Endothelial cell of umbilical vein (primary cell): ENCODE data around the gene CLCA1. TPM values are rescaled to one million over a fixed set of nuclear protein-coding genes. Genes with fewer than 3 reads are reported as not detected.

Experiments
- BruUV-seq: library from RNA; stranded (reverse); fragments of 400-500 nt; replicated peaks from 2 replicates; lab custom pipeline; 2021; lab: Mats Ljungman, UMichigan
- CTCF ChIA-PET: fragments of 300-600, 350-600 bp; sonication (Branson Sonifier 250); formaldehyde crosslinking; loops from one replicate; lab custom pipeline; 2021; ENCODE audit warnings: antibody characterized with exemption, inconsistent platforms; lab: Charles Lee
- POLR2A ChIA-PET: fragments of 300-600, 350-600 bp; sonication (Branson Sonifier 250); formaldehyde crosslinking; loops from one replicate; lab custom pipeline; 2021; ENCODE audit warnings: antibody characterized with exemption, inconsistent platforms; lab: Charles Lee
- DNase-seq: peaks from one replicate; pipeline ENCODE4 v3.0.0-alpha.2; 2011; ENCODE audit warnings: low read depth, low spot score
- FAIRE-seq: peaks from 2 replicates; lab custom pipeline; 2011; peaks lifted over from hg19 to GRCh38; lab: Jason Lieb, UNC
- H2AFZ ChIP-seq: 2 replicates; pipeline ENCODE4 v1.6.0; 2012; ENCODE audit warnings: low read depth, low read length, control low read depth, inconsistent platforms
- H3K27ac ChIP-seq: 2 replicates; pipeline ENCODE4 v1.5.1; 2011; ENCODE audit warnings: low read depth, mild to moderate bottlenecking, control low read depth, low read length, moderate library complexity; ENCODE audit not compliant: insufficient read depth
- H3K27me3 ChIP-seq, 2 experiments: 2 replicates each; pipeline versions ENCODE4 v1.6.0 to v1.6.1; 2011; ENCODE audit warnings: low read length in 2 of 2, mixed read lengths in 1 of 2; ENCODE audit not compliant: control insufficient read depth in 2 of 2, insufficient read depth in 2 of 2
- H3K36me3 ChIP-seq, 2 experiments: 2 replicates in 1 of 2; 3 replicates in 1 of 2; pipeline ENCODE4 v1.5.1; 2011; ENCODE audit warnings: low read length in 2 of 2, mild to moderate bottlenecking in 1 of 2, moderate library complexity in 1 of 2; ENCODE audit not compliant: control insufficient read depth in 2 of 2, insufficient read depth in 2 of 2; ENCODE audit errors: extremely low read depth in 1 of 2
- H3K4me1 ChIP-seq: 3 replicates; pipeline ENCODE4 v1.5.1; 2011; ENCODE audit warnings: mild to moderate bottlenecking, low read length; ENCODE audit not compliant: control insufficient read depth, insufficient read depth; ENCODE audit errors: extremely low read depth
- H3K4me2 ChIP-seq: 2 replicates; pipeline ENCODE4 v1.6.1; 2011; ENCODE audit warnings: low read length, control low read depth, mixed read lengths; ENCODE audit not compliant: insufficient read depth
- H3K4me3 ChIP-seq, 3 experiments: fragments of 200-600 bp in 1 of 3; sonication (generic), shearing (Covaris generic) in 1 of 3; replicated peaks in 1 of 3; 2 replicates each; pipeline ENCODE4 v1.5.1; 2011 to 2016; ENCODE audit warnings: control low read depth in 3 of 3, low read length in 3 of 3, mild to moderate bottlenecking in 2 of 3, inconsistent platforms in 1 of 3, low read depth in 1 of 3, moderate library complexity in 1 of 3; ENCODE audit not compliant: insufficient read depth in 1 of 3
- H3K79me2 ChIP-seq: 2 replicates; pipeline ENCODE4 v1.6.0; 2012; ENCODE audit warnings: low read length, inconsistent platforms; ENCODE audit not compliant: control insufficient read depth, insufficient read depth
- H3K9ac ChIP-seq: replicated peaks from 2 replicates; pipeline ENCODE3; 2011; ENCODE audit warnings: low read length, control low read depth; ENCODE audit not compliant: insufficient read depth; ENCODE audit errors: extremely low read depth
- H3K9me1 ChIP-seq: replicated peaks from 3 replicates; pipeline ENCODE4 v1.6.0; 2011; ENCODE audit warnings: mild to moderate bottlenecking, low read length; ENCODE audit not compliant: control insufficient read depth, insufficient read depth; ENCODE audit errors: extremely low read depth
- H3K9me3 ChIP-seq: replicated peaks from 2 replicates; pipeline ENCODE4 v1.5.1; 2012; ENCODE audit warnings: low read length, inconsistent platforms; ENCODE audit not compliant: control insufficient read depth, insufficient read depth
- H4K20me1 ChIP-seq: replicated peaks from 2 replicates; pipeline ENCODE3; 2011; ENCODE audit warnings: mild to moderate bottlenecking, low read length; ENCODE audit not compliant: control insufficient read depth, insufficient read depth; ENCODE audit errors: extremely low read depth
- CTCF ChIP-seq, 2 donors: IDR thresholded peaks; 1 replicate in 1 of 2; 2 replicates in 1 of 2; pipeline ENCODE4 v1.5.1; 2011; ENCODE audit warnings: low read length in 2 of 2, mild to moderate bottlenecking in 2 of 2, moderate library complexity in 2 of 2, control low read depth in 1 of 2, inconsistent platforms in 1 of 2, low read depth in 1 of 2; ENCODE audit not compliant: insufficient read depth in 1 of 2; ENCODE audit errors: extremely low read depth in 1 of 2
- EZH2 ChIP-seq: IDR thresholded peaks from 2 replicates; pipeline ENCODE4 v1.6.1; 2012; ENCODE audit warnings: borderline replicate concordance, low read depth, mild to moderate bottlenecking, moderate library complexity, low read length, inconsistent platforms; ENCODE audit not compliant: severe bottlenecking
- FOS ChIP-seq: IDR thresholded peaks from 2 replicates; pipeline ENCODE4 v1.6.1; 2011; ENCODE audit warnings: mild to moderate bottlenecking, low read length, moderate library complexity, borderline replicate concordance; ENCODE audit not compliant: insufficient read depth
- GATA2 ChIP-seq: IDR thresholded peaks from 2 replicates; pipeline ENCODE4 v1.7.0; 2011; ENCODE audit warnings: low read depth, mild to moderate bottlenecking, moderate library complexity, mixed read lengths, low read length; ENCODE audit not compliant: insufficient read length, insufficient read depth
- JUN ChIP-seq: IDR thresholded peaks from 2 replicates; pipeline ENCODE4 v1.6.1; 2011; ENCODE audit warnings: borderline replicate concordance, low read depth; ENCODE audit not compliant: insufficient read length, insufficient read depth
- MAX ChIP-seq: IDR thresholded peaks from 2 replicates; pipeline ENCODE4 v1.6.1; 2011; ENCODE audit not compliant: insufficient read depth, insufficient read length
- MYC ChIP-seq: IDR thresholded peaks from one replicate; pipeline ENCODE4 v1.6.1; 2011; ENCODE audit warnings: mild to moderate bottlenecking, low read depth, low read length
- POLR2A ChIP-seq: IDR thresholded peaks from 2 replicates; pipeline ENCODE4 v1.6.1; 2012; ENCODE audit warnings: low read depth, mild to moderate bottlenecking, control low read depth, low read length
- POLR2AphosphoS5 ChIP-seq: IDR thresholded peaks from 2 replicates; pipeline ENCODE4 v1.6.1; 2012; ENCODE audit warnings: low read depth, mild to moderate bottlenecking, control low read depth, low read length, moderate library complexity; ENCODE audit not compliant: insufficient read depth
- dilution Hi-C: fragments of 300-500 bp; cut with MboI; formaldehyde crosslinking; loops from one replicate; pipeline ENCODE4 v1.15.0; 2019; ENCODE audit warnings: low sequenced_read_pairs; ENCODE audit not compliant: extremely low pct_ligation_motif_present
- intact Hi-C: fragments of 100-400 bp; cut with micrococcal nuclease; formaldehyde crosslinking; loops from one replicate; pipeline ENCODE4 v1.10.0; 2022
- polyA plus RNA-seq, 4 experiments: library from polyadenylated mRNA; depleted of rRNA in 3 of 4; stranded (reverse) in 3 of 4; unstranded in 1 of 4; fragments of >200 nt; gene quantifications; 2 replicates each; pipeline versions ENCODE4 v1.2.1 to v1.2.3, GENCODE V29; 2011 to 2012; ENCODE audit warnings: missing spikeins in 1 of 4
- total RNA-seq: library from RNA; stranded (reverse); gene quantifications from 2 replicates; pipeline ENCODE4 v1.2.3, GENCODE V29; 2021

The CLCA1 gene
- total and polyA plus RNA-seq, 2 donors (not counting 3 experiments of a cell fraction or from before 2014, with no cell fraction given), result not detected

- H3K4me2 ChIP-seq, result no peak overlapping the region
- POLR2A ChIA-PET, result no interaction called here
- H3K9me1 ChIP-seq, result no peaks in the 10 kb centered on the region
- no peak overlapping the region for H3K4me3 ChIP-seq
- no peaks in the 10 kb centered on the region for H3K79me2 ChIP-seq
- H4K20me1 ChIP-seq, result no peaks in the 10 kb centered on the region
- H2AFZ ChIP-seq, result no peak overlapping the region
- no peaks in the 10 kb centered on the region for H3K9me3 ChIP-seq
- CTCF ChIA-PET, result interaction anchor here (1.1 kb wide), 1 partner anchor 8 kb away, joined by 7 read pairs; no protein-coding TSS in a partner anchor
- H3K9ac ChIP-seq, result no peak overlapping the region
- H3K27me3 ChIP-seq, result peaks cover 4 to 5% of the 10 kb centered on the region in 2 experiments
- H3K27ac ChIP-seq, result no peak overlapping the region
- no peaks in the 10 kb centered on the region for H3K4me1 ChIP-seq
- no peak for FAIRE-seq
- no peak for DNase-seq
- intact Hi-C loops (no loop called here), dilution Hi-C loops (no loop called here)
- no TSS peak for BruUV-seq
- TF ChIP-seq EZH2, result no peak
- TF ChIP-seq FOS, result no peak
- TF ChIP-seq POLR2A, result no peak
- TF ChIP-seq JUN, result no peak
- TF ChIP-seq MAX, result no peak
- TF ChIP-seq CTCF (IDR thresholded peaks at IDR 0.05; ENCODE audit: extremely low read depth in 1 of 2, insufficient read depth in 1 of 2, low read depth in 1 of 2, low read length in 2 of 2), result no peak
- no peak for TF ChIP-seq MYC
- TF ChIP-seq GATA2, result no peak
- TF ChIP-seq POLR2AphosphoS5, result no peak
- no peaks in the 10 kb centered on the region for H3K36me3 ChIP-seq
Measured at GRCh38 chr1:86481966-86482365, 13.2 kb downstream of the CLCA1 start.
